Suprapubic skin (tissue), 4 donors: ENCODE results near the gene OSBPL3. TPM values are rescaled to one million over a fixed set of nuclear protein-coding genes. Genes with fewer than 3 reads are reported as not detected.

Experiments
- DNase-seq, 2 donors: peaks; one replicate each; pipeline ENCODE4 v3.0.0-alpha.2; 2019; ENCODE audit warnings: low spot score in 2 of 2
- H3K27ac ChIP-seq: fragments of 200-600 bp; sonication (generic); one replicate; pipeline ENCODE4 v1.5.1; 2019
- H3K27me3 ChIP-seq: fragments of 200-600 bp; sonication (generic); one replicate; pipeline ENCODE4 v1.5.1; 2019
- H3K36me3 ChIP-seq: fragments of 200-600 bp; sonication (generic); one replicate; pipeline ENCODE4 v1.5.1; 2019
- H3K4me1 ChIP-seq: fragments of 200-600 bp; sonication (generic); one replicate; pipeline ENCODE4 v1.5.1; 2019
- H3K4me3 ChIP-seq: fragments of 200-600 bp; sonication (generic); one replicate; pipeline ENCODE4 v1.5.1; 2019; ENCODE audit warnings: mild to moderate bottlenecking
- H3K9me3 ChIP-seq: fragments of 200-600 bp; sonication (generic); one replicate; pipeline ENCODE4 v1.5.1; 2019
- CTCF ChIP-seq, 2 donors: fragments of 200-600 bp in 1 of 2; fragments of 450-650 bp in 1 of 2; sonication (generic) in 1 of 2; IDR thresholded peaks; one replicate each; pipeline ENCODE4 v1.5.1; 2016 to 2019; ENCODE audit warnings: antibody characterized with exemption in 2 of 2, mild to moderate bottlenecking in 1 of 2, moderate library complexity in 1 of 2
- EP300 ChIP-seq: sonication (generic); formaldehyde crosslinking; IDR thresholded peaks from one replicate; pipeline ENCODE4 v1.6.1; 2017; ENCODE audit warnings: antibody characterized with exemption
- POLR2A ChIP-seq, 2 donors: fragments of 450-650 bp; IDR thresholded peaks; one replicate each; pipeline ENCODE4 v1.6.1; 2017; ENCODE audit warnings: antibody characterized with exemption in 2 of 2, mild to moderate bottlenecking in 2 of 2, moderate library complexity in 2 of 2
- POLR2AphosphoS5 ChIP-seq, 3 donors: sonication (generic); formaldehyde crosslinking; IDR thresholded peaks; one replicate each; pipeline ENCODE4 v1.6.1; 2017; ENCODE audit warnings: antibody characterized with exemption in 3 of 3
- WGBS: methylation state at CpG from one replicate; pipeline ENCODE4 v1.1.5; 2018; 5-methylcytosine and 5-hydroxymethylcytosine counted together
- total RNA-seq, 4 donors: library from RNA; depleted of rRNA; stranded (reverse); fragments of >200 nt; gene quantifications; one replicate each; pipeline ENCODE4 v1.1.0, GENCODE V29; 2016

OSBPL3 gene
- total RNA-seq, 4 donors from 2014 or later, result 22.0 to 49.0 (median 27.3) TPM

GRCh38 chr7:24830440-24831050 lies 149.4 kb downstream of the OSBPL3 start:
- Histone ChIP-seq H3K27ac (peak overlapping the region; percentile 57), H3K36me3 (peaks cover 3% of the 10 kb centered on the region), H3K9me3 (no peaks in the 10 kb centered on the region), H3K4me1 (peaks cover 38% of the 10 kb centered on the region), H3K4me3 (no peak overlapping the region), H3K27me3 (no peaks in the 10 kb centered on the region)
- TF ChIP-seq POLR2A (IDR thresholded peaks at IDR 0.05), result no peak
- no peak for TF ChIP-seq EP300
- TF ChIP-seq CTCF (IDR thresholded peaks at IDR 0.05), result no peak
- no peak for DNase-seq
- 45% methylated on average over 9 of the region's 9 CpGs for WGBS

- Histone ChIP-seq H3K27me3 (no peaks in the 10 kb centered on the region), H3K4me1 (peaks cover 45% of the 10 kb centered on the region), H3K36me3 (peaks cover 3% of the 10 kb centered on the region), H3K4me3 (no peak overlapping the region), H3K9me3 (no peaks in the 10 kb centered on the region), H3K27ac (peak overlapping the region; percentile 57)
- WGBS, result 69% methylated on average over 2 of the region's 2 CpGs
- DNase-seq, result no peak
- no peak for TF ChIP-seq POLR2AphosphoS5 (IDR thresholded peaks at IDR 0.05)
- TF ChIP-seq POLR2A (IDR thresholded peaks at IDR 0.05), result no peak
- TF ChIP-seq CTCF (IDR thresholded peaks at IDR 0.05), result no peak
- TF ChIP-seq EP300, result no peak
Observed at GRCh38 chr7:24829787-24830186, 150.2 kb downstream of the OSBPL3 start.

GRCh38 chr7:24828891-24829661 lies 150.9 kb downstream of the OSBPL3 start:
- Histone ChIP-seq H3K4me1 (peaks cover 49% of the 10 kb centered on the region), H3K27ac (peak overlapping the region; percentile 15), H3K27me3 (no peaks in the 10 kb centered on the region), H3K9me3 (no peaks in the 10 kb centered on the region), H3K36me3 (no peaks in the 10 kb centered on the region), H3K4me3 (no peak overlapping the region)
- DNase-seq, result no peak
- TF ChIP-seq EP300 (no peak), CTCF (IDR thresholded peaks at IDR 0.05) (no peak), POLR2A (IDR thresholded peaks at IDR 0.05) (no peak), POLR2AphosphoS5 (IDR thresholded peaks at IDR 0.05) (no peak)
- WGBS, result 73% methylated on average over 1 of the region's 1 CpG

- WGBS, result 96% methylated on average over 1 of the region's 1 CpG
Observed at GRCh38 chr7:24827589-24827988, 152.4 kb downstream of the OSBPL3 start.

More at GRCh38 chr7:24827589-24827988, 152.4 kb downstream of the OSBPL3 start:
- Histone ChIP-seq H3K4me3 (no peak overlapping the region), H3K27me3 (no peaks in the 10 kb centered on the region), H3K4me1 (peaks cover 49% of the 10 kb centered on the region), H3K36me3 (no peaks in the 10 kb centered on the region), H3K27ac (no peak overlapping the region), H3K9me3 (no peaks in the 10 kb centered on the region)
- TF ChIP-seq EP300 (no peak), CTCF (IDR thresholded peaks at IDR 0.05) (no peak), POLR2AphosphoS5 (IDR thresholded peaks at IDR 0.05) (no peak), POLR2A (IDR thresholded peaks at IDR 0.05) (no peak)
- DNase-seq, result no peak
